HUES64 (cell line): ENCODE measurements around the gene GABRB3.

Source experiments
- H3K27ac ChIP-seq: 2 replicates; pipeline ENCODE4 v1.7.0; 2013; ENCODE audit warnings: low read depth, low read length, inconsistent platforms
- H3K27me3 ChIP-seq: 2 replicates; pipeline ENCODE4 v1.6.1; 2013; ENCODE audit warnings: mild to moderate bottlenecking, low read length; ENCODE audit not compliant: insufficient read depth
- H3K36me3 ChIP-seq: 2 replicates; pipeline ENCODE4 v1.6.1; 2013; ENCODE audit warnings: mild to moderate bottlenecking, low read length; ENCODE audit not compliant: insufficient read depth
- H3K4me1 ChIP-seq: 2 replicates; pipeline ENCODE4 v1.6.1; 2013; ENCODE audit warnings: mild to moderate bottlenecking, low read length, moderate library complexity; ENCODE audit not compliant: insufficient read depth
- H3K4me3 ChIP-seq: 2 replicates; pipeline ENCODE4 v1.5.1; 2013; ENCODE audit warnings: mild to moderate bottlenecking, low read length, moderate library complexity
- H3K9ac ChIP-seq: 2 replicates; pipeline ENCODE4 v1.6.1; 2013; ENCODE audit warnings: mild to moderate bottlenecking, low read depth, low read length
- H3K9me3 ChIP-seq: 2 replicates; pipeline ENCODE4 v1.6.1; 2013; ENCODE audit warnings: low read depth, low read length; ENCODE audit not compliant: insufficient read depth
- WGBS: fragments of 150-250, 120-280 bp; methylation state at CpG from one replicate; pipeline ENCODE4 v1.1.7; 2013; ENCODE audit warnings: missing lambda C conversion rate; 5-methylcytosine and 5-hydroxymethylcytosine counted together

Gene GABRB3

DNA sequence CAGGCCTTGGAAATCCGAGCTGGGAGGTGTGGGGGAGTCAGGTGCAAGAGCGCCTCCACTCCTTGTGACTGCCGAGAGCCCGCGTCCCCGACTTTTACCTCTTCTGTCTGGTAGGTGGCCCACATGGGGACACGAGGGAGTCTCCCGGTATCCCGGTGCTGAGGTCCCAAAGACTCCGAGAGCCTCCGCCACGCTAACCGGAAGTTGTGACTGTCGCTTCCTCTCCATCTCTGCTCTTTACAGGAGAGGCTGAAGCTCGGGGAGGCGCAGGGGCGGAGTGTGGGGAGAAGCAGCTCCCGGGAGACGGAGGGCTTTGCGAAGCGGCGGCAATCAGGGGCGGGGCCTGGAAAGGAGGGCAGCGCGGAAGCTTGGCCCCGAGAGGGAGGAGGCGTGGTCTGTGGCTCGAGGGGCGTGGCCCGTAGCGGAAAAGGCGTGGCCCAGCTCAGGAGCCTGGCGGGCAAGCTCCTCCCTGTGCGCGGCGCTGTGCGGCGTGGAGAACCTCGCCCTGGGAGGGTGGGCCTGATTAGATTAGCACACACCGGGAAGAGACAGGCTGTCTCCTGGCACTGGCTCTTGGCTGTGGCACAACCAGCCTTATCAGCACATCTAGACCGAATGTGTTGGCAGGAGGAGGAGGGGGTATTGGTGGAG lies 143.9 kb downstream of the GABRB3 start:
- no peak overlapping the region for H3K9ac ChIP-seq
- H3K9me3 ChIP-seq: no peaks in the 10 kb centered on the region
- WGBS: 95% methylated on average over 41 of the region's 41 CpGs
- no peak overlapping the region for H3K27ac ChIP-seq
- peak overlapping the region; percentile 9; the same call in 1 of the 2 replicates for H3K4me3 ChIP-seq
- H3K27me3 ChIP-seq: no peaks in the 10 kb centered on the region
- H3K4me1 ChIP-seq: peaks cover 33% of the 10 kb centered on the region
- no peaks in the 10 kb centered on the region for H3K36me3 ChIP-seq

DNA sequence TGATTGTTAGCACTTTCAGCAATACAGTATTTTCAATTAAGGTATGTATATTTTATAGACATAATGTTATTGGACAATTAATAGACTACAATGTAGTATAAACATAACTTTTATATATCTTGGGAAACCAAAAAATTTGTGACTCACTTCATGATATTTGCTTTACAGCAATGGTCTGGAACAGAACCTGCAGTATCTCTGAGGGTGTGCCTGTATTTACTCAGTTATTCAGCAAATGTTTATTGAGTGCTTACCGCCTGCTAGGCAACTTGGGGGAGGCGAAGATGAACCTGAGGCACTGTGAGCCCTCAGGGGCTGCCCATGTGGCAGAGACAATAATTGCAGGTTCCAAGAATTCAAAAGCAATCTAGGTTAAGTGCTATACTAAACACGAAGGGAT lies 144.8 kb downstream of the GABRB3 start:
- H3K36me3 ChIP-seq: no peaks in the 10 kb centered on the region
- H3K27me3 ChIP-seq: no peaks in the 10 kb centered on the region
- no peak overlapping the region for H3K4me3 ChIP-seq
- H3K9me3 ChIP-seq: no peaks in the 10 kb centered on the region
- H3K27ac ChIP-seq: no peak overlapping the region
- peaks cover 41% of the 10 kb centered on the region for H3K4me1 ChIP-seq
- 93% methylated on average over 3 of the region's 3 CpGs for WGBS
- no peak overlapping the region for H3K9ac ChIP-seq

DNA sequence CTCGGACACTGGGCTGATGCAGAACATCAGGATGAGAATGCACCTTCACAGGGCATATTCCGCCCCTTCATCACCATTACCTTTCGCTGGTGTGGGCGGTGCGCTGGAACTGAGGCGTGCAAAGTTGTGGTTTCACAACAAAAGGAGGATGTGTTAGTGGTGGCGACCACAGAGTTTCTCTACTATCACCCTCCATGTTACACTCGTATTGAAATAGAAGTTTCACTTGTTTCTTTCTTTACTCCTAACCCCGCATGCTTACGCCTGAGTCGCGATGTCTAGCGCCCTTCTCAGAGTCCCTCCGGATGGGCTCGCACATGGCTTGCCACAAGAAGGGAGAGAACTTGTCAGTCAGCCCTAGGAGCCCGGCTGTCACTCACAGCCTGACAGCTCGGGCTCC lies 148.7 kb downstream of the GABRB3 start:
- WGBS: 96% methylated on average over 17 of the region's 17 CpGs

DNA sequence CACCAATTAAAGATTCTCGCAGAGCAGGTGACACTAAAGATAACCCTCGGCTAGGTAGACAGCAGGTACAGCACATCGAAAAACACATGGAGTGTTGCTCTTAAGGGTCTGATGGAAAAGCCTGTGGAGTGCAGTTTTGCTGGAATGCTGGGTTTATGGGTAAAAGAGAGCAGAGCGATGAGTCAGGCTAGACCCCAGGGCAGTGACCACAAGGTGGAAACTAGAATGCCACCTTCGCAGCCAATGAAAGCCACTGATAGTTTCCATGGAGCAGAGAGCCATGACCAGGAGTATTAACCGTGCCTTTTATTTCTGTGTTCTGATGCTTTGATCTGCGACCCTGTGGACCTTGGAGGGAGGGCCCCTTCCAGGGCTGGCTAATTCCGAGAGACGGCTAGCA lies 149.8 kb downstream of the GABRB3 start:
- Histone ChIP-seq H3K4me1 (peaks cover 40% of the 10 kb centered on the region), H3K9me3 (no peaks in the 10 kb centered on the region), H3K9ac (no peak overlapping the region), H3K4me3 (no peak overlapping the region), H3K27me3 (no peaks in the 10 kb centered on the region), H3K27ac (no peak overlapping the region), H3K36me3 (peaks cover 7% of the 10 kb centered on the region; the same call in 1 of the 2 replicates)
- WGBS: 74% methylated on average over 9 of the region's 9 CpGs

More for the DNA sequence above, 148.7 kb downstream of the GABRB3 start:
- peaks cover 40% of the 10 kb centered on the region for H3K4me1 ChIP-seq
- H3K36me3 ChIP-seq: peaks cover 7% of the 10 kb centered on the region; the same call in 1 of the 2 replicates
- no peaks in the 10 kb centered on the region for H3K27me3 ChIP-seq
- no peak overlapping the region for H3K27ac ChIP-seq
- H3K9ac ChIP-seq: no peak overlapping the region
- H3K9me3 ChIP-seq: no peaks in the 10 kb centered on the region
- no peak overlapping the region for H3K4me3 ChIP-seq

DNA sequence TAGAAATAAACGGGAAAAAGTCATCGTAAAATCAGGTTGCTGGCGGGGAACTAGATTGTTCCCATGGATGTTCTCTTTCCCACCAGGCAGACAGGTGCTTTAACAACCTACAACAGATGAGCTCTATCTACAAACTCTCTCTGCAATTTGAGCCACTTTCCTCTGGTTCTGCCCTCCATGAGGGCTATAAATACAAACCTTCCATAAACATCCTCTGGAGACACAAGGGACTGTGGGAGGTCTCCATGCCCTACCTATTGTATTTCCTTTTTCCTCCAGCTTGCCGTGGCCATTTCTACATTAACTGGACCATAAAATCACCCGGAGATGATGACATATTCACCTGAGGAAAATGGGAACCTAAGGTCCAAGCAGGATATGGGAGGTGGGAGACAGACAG lies 151.1 kb downstream of the GABRB3 start:
- H3K4me1 ChIP-seq: peaks cover 40% of the 10 kb centered on the region
- no peaks in the 10 kb centered on the region for H3K9me3 ChIP-seq
- H3K27ac ChIP-seq: no peak overlapping the region
- H3K9ac ChIP-seq: no peak overlapping the region
- peaks cover 7% of the 10 kb centered on the region; the same call in 1 of the 2 replicates for H3K36me3 ChIP-seq
- no peaks in the 10 kb centered on the region for H3K27me3 ChIP-seq
- no peak overlapping the region for H3K4me3 ChIP-seq
- WGBS: 71% methylated on average over 5 of the region's 5 CpGs

DNA sequence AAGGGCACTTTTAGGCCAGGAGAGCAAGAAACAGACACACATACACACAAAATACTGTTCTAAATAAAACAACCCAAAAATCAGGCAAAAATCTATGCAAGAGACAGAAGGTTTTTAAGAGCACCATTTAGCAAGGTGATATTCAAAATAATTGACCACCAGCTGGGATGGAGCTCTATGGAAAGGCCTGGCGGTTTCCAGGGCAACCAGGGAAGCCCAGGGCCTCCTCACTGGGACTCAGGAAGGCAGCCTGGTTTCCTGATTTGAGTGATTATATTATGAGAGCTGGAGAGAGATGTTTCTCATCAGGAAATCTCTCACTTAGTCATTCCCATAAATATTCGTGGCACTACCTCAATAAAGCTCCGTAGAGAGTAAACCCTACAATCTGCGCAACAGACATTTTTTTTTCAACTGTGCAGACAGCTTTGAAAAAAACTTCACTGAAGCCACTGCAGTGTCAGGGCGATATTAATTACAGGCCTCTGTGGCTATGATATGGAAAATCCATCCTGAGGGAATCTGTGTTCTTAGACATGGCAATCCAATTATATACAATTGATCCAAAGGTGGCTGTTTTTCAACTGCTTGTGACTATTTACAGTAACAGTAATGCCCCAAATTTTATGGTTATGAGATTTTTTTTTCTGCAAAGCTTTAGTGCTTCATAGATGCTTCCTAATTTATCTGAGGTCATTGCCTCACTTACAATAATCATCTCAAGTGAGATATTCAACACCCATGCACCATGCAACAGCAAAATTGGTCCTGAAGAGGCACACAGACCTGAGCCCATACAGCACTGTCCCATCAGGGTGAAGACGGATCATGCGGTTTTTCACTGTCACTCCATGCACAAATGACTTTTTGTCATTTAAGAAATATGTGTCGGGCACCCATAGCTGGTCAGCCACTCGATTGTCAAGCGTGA lies 152.1 kb downstream of the GABRB3 start:
- peaks cover 11% of the 10 kb centered on the region; the same call in 1 of the 2 replicates for H3K36me3 ChIP-seq
- peaks cover 43% of the 10 kb centered on the region for H3K4me1 ChIP-seq
- no peak overlapping the region for H3K9ac ChIP-seq

DNA sequence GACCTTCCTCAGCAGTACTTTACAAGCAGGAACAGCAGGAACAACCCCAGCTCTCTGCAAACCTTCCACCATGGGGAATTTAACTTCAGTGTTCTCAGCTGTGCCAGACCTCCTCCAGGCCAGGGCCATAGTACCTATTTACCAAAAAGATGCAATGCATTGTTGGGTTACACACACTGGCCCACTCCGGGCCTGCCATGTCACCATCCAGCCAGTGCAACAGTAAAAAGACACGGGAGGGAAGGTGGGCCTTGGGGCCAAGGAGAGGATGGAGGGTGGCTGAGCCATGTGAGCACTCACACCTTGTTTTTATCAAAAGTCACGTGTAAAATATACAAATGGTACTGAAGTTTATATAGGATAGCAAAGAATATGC lies 157.0 kb downstream of the GABRB3 start:
- H3K27me3 ChIP-seq: no peaks in the 10 kb centered on the region
- H3K9ac ChIP-seq: no peak overlapping the region
- WGBS: 96% methylated on average over 3 of the region's 3 CpGs
- H3K36me3 ChIP-seq: peaks cover 11% of the 10 kb centered on the region
- H3K4me1 ChIP-seq: peaks cover 29% of the 10 kb centered on the region
- H3K9me3 ChIP-seq: peaks cover 5% of the 10 kb centered on the region; the same call in 1 of the 2 replicates
- no peak overlapping the region for H3K27ac ChIP-seq
- no peak overlapping the region for H3K4me3 ChIP-seq

More for the DNA sequence above, 152.1 kb downstream of the GABRB3 start:
- Histone ChIP-seq H3K4me3 (no peak overlapping the region), H3K9me3 (no peaks in the 10 kb centered on the region), H3K27me3 (no peaks in the 10 kb centered on the region), H3K27ac (no peak overlapping the region)
- WGBS: 91% methylated on average over 10 of the region's 10 CpGs

DNA sequence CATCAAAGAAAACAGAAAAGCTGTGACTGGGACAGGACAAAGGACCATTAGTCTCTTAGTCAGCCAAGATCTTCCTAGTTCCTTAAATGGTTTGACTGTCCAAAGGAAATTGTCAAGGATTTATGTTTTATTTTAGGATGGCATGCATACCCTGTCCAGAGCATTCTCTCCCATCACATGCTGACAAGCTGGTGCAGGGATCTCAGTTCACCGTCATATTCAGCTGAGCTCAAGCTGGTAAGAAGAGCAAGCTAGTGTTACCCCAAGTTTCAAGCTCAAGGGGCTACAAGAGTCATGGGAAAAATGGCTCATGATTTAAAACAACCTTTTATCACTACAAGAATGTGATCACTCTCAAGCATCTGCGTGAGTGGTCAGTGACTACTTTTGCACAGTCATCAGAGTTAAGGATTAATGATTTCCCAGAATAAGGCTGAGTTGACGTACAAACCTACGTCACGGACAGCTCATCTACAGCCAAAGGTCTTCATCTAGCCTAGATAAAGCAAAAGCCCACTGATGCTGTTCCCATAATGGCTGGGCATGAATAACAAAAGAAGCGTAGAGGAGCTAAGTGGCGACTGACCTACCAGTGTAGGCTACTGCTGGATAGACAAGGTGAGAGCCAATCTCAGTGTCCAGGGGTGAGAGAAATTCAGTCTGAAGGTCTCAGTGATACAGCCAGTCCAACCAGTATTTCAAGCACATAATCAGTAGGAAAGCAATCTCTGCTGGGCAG lies 157.5 kb downstream of the GABRB3 start:
- peaks cover 23% of the 10 kb centered on the region for H3K4me1 ChIP-seq
- H3K4me3 ChIP-seq: no peak overlapping the region
- no peak overlapping the region for H3K9ac ChIP-seq
- WGBS: 94% methylated on average over 7 of the region's 7 CpGs
- peaks cover 14% of the 10 kb centered on the region for H3K36me3 ChIP-seq
- no peaks in the 10 kb centered on the region for H3K27me3 ChIP-seq
- peaks cover 8% of the 10 kb centered on the region for H3K9me3 ChIP-seq
- H3K27ac ChIP-seq: no peak overlapping the region

DNA sequence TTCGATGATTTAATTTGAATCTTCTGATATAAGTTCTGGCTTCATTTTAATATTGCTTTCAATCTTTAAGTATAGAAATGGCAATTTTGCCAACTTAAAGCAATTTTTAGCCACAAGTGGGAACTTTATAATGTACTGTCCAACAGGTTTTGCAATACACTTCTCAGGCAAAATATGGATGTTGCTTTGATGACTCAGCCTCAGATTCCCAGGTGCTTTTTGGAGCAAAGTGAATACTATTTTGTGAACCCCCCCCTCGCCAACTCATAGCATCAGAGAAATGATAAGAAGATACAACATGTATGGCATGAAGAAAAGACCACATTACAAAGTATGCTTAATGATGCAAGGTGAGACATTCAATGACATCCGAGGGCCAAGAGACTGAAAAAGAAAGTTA lies 158.1 kb downstream of the GABRB3 start:
- Histone ChIP-seq H3K4me1 (peaks cover 21% of the 10 kb centered on the region), H3K27ac (no peak overlapping the region), H3K9ac (no peak overlapping the region), H3K27me3 (no peaks in the 10 kb centered on the region), H3K36me3 (peaks cover 16% of the 10 kb centered on the region), H3K4me3 (no peak overlapping the region), H3K9me3 (peaks cover 14% of the 10 kb centered on the region)
- whole genome bisulfite sequencing: 100% methylated on average over 2 of the region's 3 CpGs

DNA sequence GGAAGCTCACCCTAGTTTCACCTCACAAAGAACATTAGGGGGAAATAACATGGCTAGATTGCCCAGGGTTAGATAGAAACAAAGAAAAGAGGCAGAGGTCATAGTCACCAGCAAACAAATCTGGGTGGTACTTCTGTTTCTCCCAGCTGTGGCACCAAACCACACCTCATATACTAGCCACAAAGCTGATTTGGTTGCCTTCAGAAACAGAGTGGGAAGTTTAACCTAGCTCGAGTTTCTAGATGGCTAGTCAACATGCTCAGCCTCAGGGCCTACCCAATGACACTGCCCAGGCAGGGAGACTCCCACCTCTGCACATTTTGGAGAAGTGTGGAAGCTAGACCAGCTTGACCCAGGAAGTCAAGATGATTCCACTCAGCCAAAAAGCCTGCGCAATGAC lies 174.2 kb downstream of the GABRB3 start:
- H3K27ac ChIP-seq: no peak overlapping the region
- no peak overlapping the region for H3K9ac ChIP-seq
- H3K4me1 ChIP-seq: peaks cover 5% of the 10 kb centered on the region; the same call in 1 of the 2 replicates
- H3K4me3 ChIP-seq: no peak overlapping the region
- 43% methylated on average over 2 of the region's 2 CpGs for WGBS
- H3K36me3 ChIP-seq: no peaks in the 10 kb centered on the region; the same call in 1 of the 2 replicates
- peaks cover 4% of the 10 kb centered on the region; the same call in 1 of the 2 replicates for H3K9me3 ChIP-seq
- no peaks in the 10 kb centered on the region for H3K27me3 ChIP-seq
